ENCODE results near the gene HDHD2. TPM values are rescaled to one million over a fixed set of nuclear protein-coding genes. Genes with fewer than 3 reads are reported as not detected.
A peak's percentile ranks its signal among the peaks of the same experiment; 100 is the strongest.

The HDHD2 gene
- total RNA-seq, 4 donors from 2014 or later = 5.4 to 21.8 (median 11.9) TPM

DNA sequence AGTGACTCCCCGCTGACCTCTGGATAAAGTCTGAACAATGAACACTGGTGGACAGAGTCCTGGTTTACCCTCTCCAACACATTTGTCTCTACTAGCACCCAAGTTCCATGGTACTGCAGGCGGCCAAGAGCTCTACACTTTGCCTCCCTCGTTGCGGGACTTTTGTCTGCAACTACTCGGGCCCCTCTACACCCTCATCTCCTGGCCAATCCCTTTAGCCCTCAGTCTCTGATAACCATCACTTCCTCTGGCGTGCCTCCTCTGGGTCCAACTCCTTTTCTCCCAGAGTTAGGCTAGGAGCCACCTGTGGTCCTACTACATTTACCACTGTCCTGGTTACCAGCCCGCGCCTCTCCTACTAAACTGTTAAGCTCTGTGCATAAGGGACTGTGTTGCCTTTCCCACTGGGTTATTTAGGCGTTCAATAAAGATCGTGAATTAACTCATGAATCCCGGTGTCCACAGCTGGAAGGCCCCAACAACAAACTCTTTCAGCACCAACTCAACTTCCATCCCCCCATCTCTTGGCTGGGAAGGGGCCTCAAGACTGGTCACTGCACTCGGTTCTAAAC is 757 bp downstream of the HDHD2 start:
- H3K4me1 ChIP-seq = peaks cover 31 to 33% of the 10 kb centered on the region in 2 donors
- H3K27me3 ChIP-seq = no peaks in the 10 kb centered on the region
- no peak for TF ChIP-seq POLR2A (IDR thresholded peaks at IDR 0.05)
- TF ChIP-seq, protein P1, sequence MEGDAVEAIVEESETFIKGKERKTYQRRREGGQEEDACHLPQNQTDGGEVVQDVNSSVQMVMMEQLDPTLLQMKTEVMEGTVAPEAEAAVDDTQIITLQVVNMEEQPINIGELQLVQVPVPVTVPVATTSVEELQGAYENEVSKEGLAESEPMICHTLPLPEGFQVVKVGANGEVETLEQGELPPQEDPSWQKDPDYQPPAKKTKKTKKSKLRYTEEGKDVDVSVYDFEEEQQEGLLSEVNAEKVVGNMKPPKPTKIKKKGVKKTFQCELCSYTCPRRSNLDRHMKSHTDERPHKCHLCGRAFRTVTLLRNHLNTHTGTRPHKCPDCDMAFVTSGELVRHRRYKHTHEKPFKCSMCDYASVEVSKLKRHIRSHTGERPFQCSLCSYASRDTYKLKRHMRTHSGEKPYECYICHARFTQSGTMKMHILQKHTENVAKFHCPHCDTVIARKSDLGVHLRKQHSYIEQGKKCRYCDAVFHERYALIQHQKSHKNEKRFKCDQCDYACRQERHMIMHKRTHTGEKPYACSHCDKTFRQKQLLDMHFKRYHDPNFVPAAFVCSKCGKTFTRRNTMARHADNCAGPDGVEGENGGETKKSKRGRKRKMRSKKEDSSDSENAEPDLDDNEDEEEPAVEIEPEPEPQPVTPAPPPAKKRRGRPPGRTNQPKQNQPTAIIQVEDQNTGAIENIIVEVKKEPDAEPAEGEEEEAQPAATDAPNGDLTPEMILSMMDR (IDR thresholded peaks at IDR 0.05 in 4 of 5, conservative IDR thresholded peaks at IDR 0.05 in 1 of 5) = no peak
- DNase-seq (no peak), ATAC-seq (peak; percentile 9 to 32)
- H3K36me3 ChIP-seq = peaks cover 0 to 10% of the 10 kb centered on the region in 2 donors
- peak overlapping the region; percentile 83 to 96 (median 95) for H3K27ac ChIP-seq
- intact Hi-C loops (cut with DNase I; ENCODE audit: low total_unique reads) = loop anchor here (1.0 to 2.0 kb wide), 2 partner anchors 17 to 27 kb away; partner anchors contain the start of gene IER3IP1
- H3K9me3 ChIP-seq = no peaks in the 10 kb centered on the region
- H3K4me3 ChIP-seq = peak overlapping the region; percentile 81 to 98 (median 82)
- in situ Hi-C loops (cut with MboI; ENCODE audit: low sequenced_read_pairs in 4 of 4) = no loop called here

DNA sequence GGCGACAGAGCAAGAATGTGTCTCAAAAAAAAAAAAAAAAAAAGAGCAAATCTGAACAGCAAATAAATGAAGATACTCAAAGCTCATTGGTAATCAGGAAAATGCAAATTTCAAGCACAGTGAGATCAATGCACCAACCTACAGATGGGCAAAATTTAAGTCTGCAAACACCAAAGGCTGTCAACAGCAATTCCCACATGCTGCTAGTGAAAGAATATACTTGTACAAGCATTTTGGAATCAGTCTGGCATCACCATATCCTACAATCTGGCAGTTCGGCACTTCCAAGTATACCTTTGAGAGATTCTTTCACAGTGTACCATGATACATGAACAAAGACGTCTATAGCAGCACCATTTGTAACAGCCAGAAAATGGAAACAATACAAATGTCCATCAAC is 4.1 kb downstream of the HDHD2 start:
- H3K4me3 ChIP-seq = no peak overlapping the region
- no peak overlapping the region for H3K27ac ChIP-seq
- no peak for TF ChIP-seq POLR2A (IDR thresholded peaks at IDR 0.05)
- TF ChIP-seq, protein P1 (IDR thresholded peaks at IDR 0.05 in 4 of 5, conservative IDR thresholded peaks at IDR 0.05 in 1 of 5) = no peak
- no peaks in the 10 kb centered on the region for H3K9me3 ChIP-seq
- intact Hi-C loops (cut with DNase I; ENCODE audit: low total_unique reads) = no loop called here
- no peak for ATAC-seq
- H3K27me3 ChIP-seq = no peaks in the 10 kb centered on the region
- in situ Hi-C loops (cut with MboI; ENCODE audit: low sequenced_read_pairs in 4 of 4) = no loop called here
- H3K36me3 ChIP-seq = no peaks in the 10 kb centered on the region
- H3K4me1 ChIP-seq = peaks cover 44 to 56% of the 10 kb centered on the region in 2 donors
- no peak for DNase-seq

DNA sequence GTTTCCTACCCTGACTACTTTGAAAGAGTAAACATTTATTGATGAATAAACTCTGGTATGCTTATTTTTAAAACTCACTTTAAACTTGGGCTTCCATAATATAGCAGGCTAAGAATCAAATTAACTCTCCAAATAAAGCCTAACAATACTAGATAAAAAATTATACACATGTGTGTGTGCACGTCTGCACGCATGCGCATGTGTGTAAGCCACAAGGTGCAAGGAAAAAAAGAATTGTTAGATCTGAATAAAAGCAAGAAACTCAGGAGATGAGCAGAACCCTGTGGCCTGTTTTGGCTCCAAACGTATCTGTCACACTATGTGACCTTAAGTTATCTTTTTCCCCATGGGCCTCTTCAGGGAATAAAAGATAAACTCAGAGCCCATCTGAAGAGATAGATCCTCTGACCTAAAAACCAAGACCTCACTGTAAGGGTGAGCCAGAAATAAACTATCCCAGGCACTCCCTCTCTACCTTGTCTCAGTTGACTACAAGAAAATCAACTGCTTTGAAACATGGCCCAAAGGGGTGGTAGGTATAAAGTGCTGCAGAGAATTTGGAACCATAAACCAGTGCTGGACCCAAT is 6.3 kb downstream of the HDHD2 start:
- H3K27ac ChIP-seq = no peak overlapping the region
- H3K4me3 ChIP-seq = no peak overlapping the region
- peaks cover 32 to 49% of the 10 kb centered on the region in 2 donors for H3K4me1 ChIP-seq
- no peaks in the 10 kb centered on the region for H3K36me3 ChIP-seq
- DNase-seq (no peak), ATAC-seq (no peak)
- TF ChIP-seq, protein P1 (IDR thresholded peaks at IDR 0.05 in 4 of 5, conservative IDR thresholded peaks at IDR 0.05 in 1 of 5) = no peak
- no peak for TF ChIP-seq POLR2A (IDR thresholded peaks at IDR 0.05)
- intact Hi-C loops (cut with DNase I; ENCODE audit: low total_unique reads) = no loop called here
- in situ Hi-C loops (cut with MboI; ENCODE audit: low sequenced_read_pairs in 4 of 4) = no loop called here
- H3K9me3 ChIP-seq = no peaks in the 10 kb centered on the region
- H3K27me3 ChIP-seq = no peaks in the 10 kb centered on the region

DNA sequence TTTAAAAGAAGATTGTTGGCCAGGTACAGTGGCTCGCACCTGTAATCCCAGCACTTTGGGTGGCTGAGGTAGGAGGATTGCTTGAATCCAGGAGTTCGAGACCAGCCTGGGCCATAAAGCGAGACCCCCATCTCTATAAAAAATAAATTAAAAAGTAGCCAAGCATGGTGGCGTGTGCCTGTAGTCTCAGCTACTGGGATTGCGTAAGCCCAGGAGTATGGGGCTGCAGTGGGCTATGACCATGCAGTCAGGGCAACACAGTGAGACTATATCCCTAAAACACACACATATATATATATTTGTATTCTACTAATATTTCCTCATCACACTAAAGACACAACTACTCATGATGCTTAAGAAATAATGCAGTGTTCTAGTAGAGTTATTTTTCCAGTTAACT is 7.1 kb downstream of the HDHD2 start:
- Histone ChIP-seq H3K36me3 (no peaks in the 10 kb centered on the region), H3K4me1 (peaks cover 31 to 46% of the 10 kb centered on the region in 2 donors), H3K27me3 (no peaks in the 10 kb centered on the region), H3K9me3 (no peaks in the 10 kb centered on the region), H3K27ac (no peak overlapping the region), H3K4me3 (no peak overlapping the region)
- ATAC-seq (no peak), DNase-seq (no peak)
- in situ Hi-C loops (cut with MboI; ENCODE audit: low sequenced_read_pairs in 4 of 4) = no loop called here
- TF ChIP-seq, protein P1 (IDR thresholded peaks at IDR 0.05 in 4 of 5, conservative IDR thresholded peaks at IDR 0.05 in 1 of 5) = no peak
- no peak for TF ChIP-seq POLR2A (IDR thresholded peaks at IDR 0.05)
- intact Hi-C loops (cut with DNase I; ENCODE audit: low total_unique reads) = no loop called here

All from gastrocnemius medialis (tissue), 4 donors.